NOMO-1 treated with DMSO at 0.1 percent for 48 hours (cell line): Measurements from ENCODE around the gene MEF2C.
"Not testable (repeated sequence)": the region's sequence is repeated elsewhere in the genome, so short reads cannot be mapped to it uniquely, and the experiment has no call there.

ENCODE experiments used
- DNase-seq: peaks from one replicate; lab custom pipeline; 2025; ENCODE audit not compliant: unreplicated experiment; lab: John Stamatoyannopoulos, UW

Gene MEF2C

GRCh38 chr5:88863523-88863922 lies 19.5 kb downstream of the MEF2C start:
- DNase-seq, result no peak

- DNase-seq, result no peak
Measured at GRCh38 chr5:88862547-88863175, 20.3 kb downstream of the MEF2C start.

- DNase-seq, result no peak
Measured at GRCh38 chr5:88861231-88861630, 21.8 kb downstream of the MEF2C start.

GRCh38 chr5:88860501-88860900 lies 22.5 kb downstream of the MEF2C start:
- DNase-seq, result no peak

- DNase-seq, result no peak
Measured at GRCh38 chr5:88858392-88858791, 24.6 kb downstream of the MEF2C start.

- DNase-seq, result not testable (repeated sequence)
Measured at GRCh38 chr5:88856381-88856780, 26.6 kb downstream of the MEF2C start.

GRCh38 chr5:88854769-88855168 lies 28.2 kb downstream of the MEF2C start:
- DNase-seq, result no peak

- DNase-seq, result peak; percentile 74
Measured at GRCh38 chr5:88847420-88847819, 35.6 kb downstream of the MEF2C start.

- no peak for DNase-seq
Measured at GRCh38 chr5:88846434-88846833, 36.5 kb downstream of the MEF2C start.

- DNase-seq, result peak; percentile 93
Measured at GRCh38 chr5:88845081-88845697, 37.8 kb downstream of the MEF2C start.

GRCh38 chr5:88842784-88843183 lies 40.2 kb downstream of the MEF2C start:
- no peak for DNase-seq

- no peak for DNase-seq
Measured at GRCh38 chr5:88841212-88841611, 41.8 kb downstream of the MEF2C start.

- no peak for DNase-seq
Measured at GRCh38 chr5:88840495-88840894, 42.5 kb downstream of the MEF2C start.

- DNase-seq, result no peak
Measured at GRCh38 chr5:88839238-88839637, 43.7 kb downstream of the MEF2C start.

GRCh38 chr5:88838500-88838899 lies 44.5 kb downstream of the MEF2C start:
- no peak for DNase-seq

GRCh38 chr5:88837817-88838216 lies 45.2 kb downstream of the MEF2C start:
- no peak for DNase-seq

- no peak for DNase-seq
Measured at GRCh38 chr5:88837222-88837621, 45.8 kb downstream of the MEF2C start.

GRCh38 chr5:88836195-88836838 lies 46.7 kb downstream of the MEF2C start:
- DNase-seq, result no peak

GRCh38 chr5:88834499-88834898 lies 48.5 kb downstream of the MEF2C start:
- no peak for DNase-seq

- no peak for DNase-seq
Measured at GRCh38 chr5:88834131-88834462, 48.9 kb downstream of the MEF2C start.

GRCh38 chr5:88833371-88834130 lies 49.4 kb downstream of the MEF2C start:
- DNase-seq, result peak; percentile 65

GRCh38 chr5:88831816-88832215 lies 51.2 kb downstream of the MEF2C start:
- DNase-seq, result no peak
